Measurements from ENCODE around the gene CEP350.
A peak's percentile ranks its signal among the peaks of the same experiment; 100 is the strongest.
"Not testable (repeated sequence)": the region's sequence is repeated elsewhere in the genome, so short reads cannot be mapped to it uniquely, and the experiment has no call there.

Gene CEP350

DNA sequence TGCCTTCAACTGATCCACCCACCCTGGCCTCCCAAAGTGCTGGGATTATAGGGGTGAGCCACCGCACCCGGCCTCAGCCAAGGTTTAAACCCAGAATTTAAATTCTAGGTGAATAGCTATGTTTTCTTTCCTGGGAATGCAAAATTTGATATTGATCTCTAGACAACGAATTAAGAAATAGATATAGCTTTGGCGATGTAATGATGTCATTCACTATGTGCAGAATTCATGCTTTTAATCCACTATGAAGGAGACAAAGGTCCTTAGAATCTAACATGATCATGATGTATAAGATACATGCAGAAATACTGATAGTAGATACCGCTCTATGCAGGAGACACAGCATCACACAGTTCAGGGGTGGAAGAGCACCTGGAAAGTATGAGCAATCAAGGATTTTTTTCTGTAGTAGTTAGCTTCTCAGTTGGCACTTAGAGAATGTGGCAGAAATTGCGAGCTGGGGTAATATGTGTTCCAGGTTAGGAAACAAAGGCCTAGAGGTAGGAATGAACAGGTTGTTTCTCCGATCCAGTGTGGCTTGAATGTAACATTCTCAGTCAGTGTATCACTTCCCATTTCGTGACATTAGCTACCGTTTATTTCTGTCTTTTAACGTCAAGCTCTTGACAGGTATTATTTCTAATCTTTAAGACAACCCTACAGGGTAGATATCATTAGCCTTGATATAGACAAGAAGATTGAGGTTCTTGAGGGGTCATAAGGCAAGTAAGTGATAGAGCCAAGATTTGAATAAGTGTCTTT lies 3.0 kb upstream of the CEP350 start:
- H3K9ac ChIP-seq (ENCODE audit: low read length): no peak overlapping the region
- H3K4me1 ChIP-seq (ENCODE audit: control insufficient read depth, low read depth, low read length): peaks cover 11% of the 10 kb centered on the region
- no peak overlapping the region for H3K4me3 ChIP-seq (ENCODE audit: low read length)
- H3K36me3 ChIP-seq (ENCODE audit: control insufficient read depth, low read depth, low read length): no peaks in the 10 kb centered on the region
- H3K27ac ChIP-seq (ENCODE audit: low read length): no peak overlapping the region
- H3K27me3 ChIP-seq (ENCODE audit: control insufficient read depth, insufficient read depth, low read length): no peaks in the 10 kb centered on the region
- no peaks in the 10 kb centered on the region for H3K9me3 ChIP-seq (ENCODE audit: control insufficient read depth, low read depth, low read length)

DNA sequence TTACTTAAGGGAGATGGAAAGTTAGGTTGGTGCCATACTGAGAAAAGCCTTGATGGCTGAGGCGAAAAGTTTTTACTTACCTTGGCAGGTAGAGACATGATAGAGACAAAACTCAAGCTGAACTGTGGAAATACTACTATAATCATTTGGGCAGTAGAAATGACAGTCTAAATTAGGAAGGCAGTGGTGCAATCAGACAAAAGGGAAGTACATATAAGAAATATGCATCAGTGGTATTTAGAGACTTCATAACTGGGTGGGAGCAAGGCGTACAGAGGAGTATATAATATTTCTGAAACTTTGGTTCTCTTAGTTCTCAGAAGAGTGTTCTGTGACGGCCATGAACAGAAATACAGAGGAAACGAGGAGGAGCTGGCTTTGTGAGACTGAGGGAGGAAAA lies 2.4 kb upstream of the CEP350 start:
- H3K9ac ChIP-seq (ENCODE audit: low read length): no peak overlapping the region

GRCh38 chr1:179953974-179954492 lies 577 bp upstream of the CEP350 start:
- peaks cover 11% of the 10 kb centered on the region for H3K4me1 ChIP-seq (ENCODE audit: control insufficient read depth, low read depth, low read length)
- H3K9me3 ChIP-seq (ENCODE audit: control insufficient read depth, low read depth, low read length): no peaks in the 10 kb centered on the region
- no peaks in the 10 kb centered on the region for H3K27me3 ChIP-seq (ENCODE audit: control insufficient read depth, insufficient read depth, low read length)
- no peaks in the 10 kb centered on the region for H3K36me3 ChIP-seq (ENCODE audit: control insufficient read depth, low read depth, low read length)
- peak overlapping the region; percentile 88 for H3K9ac ChIP-seq (ENCODE audit: low read length)
- peak overlapping the region; percentile 79 for H3K4me3 ChIP-seq (ENCODE audit: low read length)
- H3K27ac ChIP-seq (ENCODE audit: low read length): no peak overlapping the region

More for the DNA sequence above, 2.4 kb upstream of the CEP350 start:
- no peaks in the 10 kb centered on the region for H3K9me3 ChIP-seq (ENCODE audit: control insufficient read depth, low read depth, low read length)
- peaks cover 11% of the 10 kb centered on the region for H3K4me1 ChIP-seq (ENCODE audit: control insufficient read depth, low read depth, low read length)
- no peak overlapping the region for H3K27ac ChIP-seq (ENCODE audit: low read length)
- H3K36me3 ChIP-seq (ENCODE audit: control insufficient read depth, low read depth, low read length): no peaks in the 10 kb centered on the region
- no peak overlapping the region for H3K4me3 ChIP-seq (ENCODE audit: low read length)
- H3K27me3 ChIP-seq (ENCODE audit: control insufficient read depth, insufficient read depth, low read length): no peaks in the 10 kb centered on the region

GRCh38 chr1:179955287-179955680 lies 674 bp downstream of the CEP350 start:
- H3K4me1 ChIP-seq (ENCODE audit: control insufficient read depth, low read depth, low read length): peaks cover 11% of the 10 kb centered on the region
- H3K4me3 ChIP-seq (ENCODE audit: low read length): peak overlapping the region; percentile 79
- no peaks in the 10 kb centered on the region for H3K27me3 ChIP-seq (ENCODE audit: control insufficient read depth, insufficient read depth, low read length)
- no peaks in the 10 kb centered on the region for H3K9me3 ChIP-seq (ENCODE audit: control insufficient read depth, low read depth, low read length)
- peak overlapping the region; percentile 88 for H3K9ac ChIP-seq (ENCODE audit: low read length)
- H3K27ac ChIP-seq (ENCODE audit: low read length): peak overlapping the region; percentile 52
- H3K36me3 ChIP-seq (ENCODE audit: control insufficient read depth, low read depth, low read length): no peaks in the 10 kb centered on the region

- Histone ChIP-seq H3K9me3 (ENCODE audit: control insufficient read depth, low read depth, low read length) (no peaks in the 10 kb centered on the region), H3K4me1 (ENCODE audit: control insufficient read depth, low read depth, low read length) (peaks cover 11% of the 10 kb centered on the region), H3K36me3 (ENCODE audit: control insufficient read depth, low read depth, low read length) (no peaks in the 10 kb centered on the region), H3K27me3 (ENCODE audit: control insufficient read depth, insufficient read depth, low read length) (no peaks in the 10 kb centered on the region), H3K9ac (ENCODE audit: low read length) (peak overlapping the region; percentile 88), H3K4me3 (ENCODE audit: low read length) (peak overlapping the region; percentile 79), H3K27ac (ENCODE audit: low read length) (peak overlapping the region; percentile 52)
These were observed 1.1 kb downstream of the CEP350 start for GRCh38 chr1:179955731-179956130.

GRCh38 chr1:179958359-179958758 lies 3.7 kb downstream of the CEP350 start:
- H3K4me1 ChIP-seq (ENCODE audit: control insufficient read depth, low read depth, low read length): peaks cover 11% of the 10 kb centered on the region
- no peaks in the 10 kb centered on the region for H3K9me3 ChIP-seq (ENCODE audit: control insufficient read depth, low read depth, low read length)
- H3K36me3 ChIP-seq (ENCODE audit: control insufficient read depth, low read depth, low read length): no peaks in the 10 kb centered on the region
- H3K9ac ChIP-seq (ENCODE audit: low read length): no peak overlapping the region
- H3K27ac ChIP-seq (ENCODE audit: low read length): no peak overlapping the region
- H3K4me3 ChIP-seq (ENCODE audit: low read length): no peak overlapping the region
- no peaks in the 10 kb centered on the region for H3K27me3 ChIP-seq (ENCODE audit: control insufficient read depth, insufficient read depth, low read length)

DNA sequence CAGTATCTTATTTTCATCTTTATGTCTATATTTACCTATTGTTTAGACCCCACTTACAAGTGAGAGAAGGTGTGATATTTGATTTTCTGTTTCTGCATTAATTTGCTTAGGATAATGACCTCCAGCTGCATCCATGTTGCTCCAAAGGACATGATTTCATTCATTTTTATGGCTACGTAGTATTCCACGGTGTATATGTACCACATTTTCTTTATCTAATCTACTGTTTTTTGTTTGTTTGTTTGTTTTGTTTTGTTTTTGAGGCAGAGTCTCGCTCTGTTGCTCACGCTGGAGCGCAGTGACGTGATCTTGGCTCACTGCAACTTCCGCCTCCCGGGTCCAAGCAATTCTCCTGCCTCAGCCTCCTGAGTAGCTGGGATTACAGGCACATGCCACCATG lies 7.6 kb downstream of the CEP350 start:
- H3K9me3 ChIP-seq (ENCODE audit: control insufficient read depth, low read depth, low read length); H3K36me3 ChIP-seq (ENCODE audit: control insufficient read depth, low read depth, low read length); H3K27me3 ChIP-seq (ENCODE audit: control insufficient read depth, insufficient read depth, low read length); H3K4me3 ChIP-seq (ENCODE audit: low read length); H3K4me1 ChIP-seq (ENCODE audit: control insufficient read depth, low read depth, low read length); H3K27ac ChIP-seq (ENCODE audit: low read length); H3K9ac ChIP-seq (ENCODE audit: low read length): not testable (repeated sequence)

GRCh38 chr1:179966551-179966950 lies 11.9 kb downstream of the CEP350 start:
- Histone ChIP-seq H3K27me3 (ENCODE audit: control insufficient read depth, insufficient read depth, low read length) (no peaks in the 10 kb centered on the region), H3K4me1 (ENCODE audit: control insufficient read depth, low read depth, low read length) (peaks cover 8% of the 10 kb centered on the region), H3K9me3 (ENCODE audit: control insufficient read depth, low read depth, low read length) (no peaks in the 10 kb centered on the region), H3K36me3 (ENCODE audit: control insufficient read depth, low read depth, low read length) (no peaks in the 10 kb centered on the region), H3K9ac (ENCODE audit: low read length) (no peak overlapping the region), H3K4me3 (ENCODE audit: low read length) (no peak overlapping the region), H3K27ac (ENCODE audit: low read length) (no peak overlapping the region)

DNA sequence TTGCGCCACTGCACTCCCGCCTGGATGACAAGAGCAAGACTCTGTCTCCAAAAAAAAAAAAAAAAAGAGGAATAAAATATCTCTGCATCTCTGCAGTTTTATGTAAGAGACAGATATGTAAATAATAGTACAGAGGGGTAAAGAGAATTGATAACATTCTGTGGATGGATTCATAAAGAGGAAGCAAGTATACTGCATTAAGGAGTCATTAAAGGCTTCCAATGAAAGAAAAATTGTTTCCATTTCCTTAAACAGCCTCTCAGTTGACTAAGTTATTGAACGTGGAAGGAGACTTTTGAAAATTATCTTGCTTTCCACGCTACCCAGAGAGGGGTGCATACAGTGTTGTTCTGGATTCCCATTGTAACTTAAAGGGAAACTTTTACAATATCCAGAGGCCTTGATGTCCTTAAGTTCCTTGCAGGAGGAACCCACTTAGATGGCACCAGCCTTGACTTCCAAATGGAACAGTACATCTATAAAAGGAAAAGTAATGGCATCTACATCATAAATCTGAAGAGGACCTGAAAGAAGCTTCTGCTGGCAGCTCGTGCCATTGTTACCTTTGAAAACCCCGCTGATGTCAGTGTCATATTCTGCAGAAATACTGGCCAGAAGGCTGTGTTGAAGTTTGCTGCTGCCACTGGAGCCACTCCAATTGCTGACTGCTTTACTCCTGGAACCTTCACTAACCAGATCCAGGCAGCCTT lies 13.8 kb downstream of the CEP350 start:
- no peaks in the 10 kb centered on the region for H3K9me3 ChIP-seq (ENCODE audit: control insufficient read depth, low read depth, low read length)

GRCh38 chr1:179968994-179969919 lies 14.6 kb downstream of the CEP350 start:
- Histone ChIP-seq H3K4me3 (ENCODE audit: low read length) (no peak overlapping the region), H3K27ac (ENCODE audit: low read length) (no peak overlapping the region), H3K4me1 (ENCODE audit: control insufficient read depth, low read depth, low read length) (peaks cover 8% of the 10 kb centered on the region), H3K9ac (ENCODE audit: low read length) (no peak overlapping the region), H3K36me3 (ENCODE audit: control insufficient read depth, low read depth, low read length) (no peaks in the 10 kb centered on the region), H3K9me3 (ENCODE audit: control insufficient read depth, low read depth, low read length) (no peaks in the 10 kb centered on the region), H3K27me3 (ENCODE audit: control insufficient read depth, insufficient read depth, low read length) (no peaks in the 10 kb centered on the region)

More for the DNA sequence above, 13.8 kb downstream of the CEP350 start:
- Histone ChIP-seq H3K4me1 (ENCODE audit: control insufficient read depth, low read depth, low read length) (peaks cover 8% of the 10 kb centered on the region), H3K9ac (ENCODE audit: low read length) (no peak overlapping the region), H3K27me3 (ENCODE audit: control insufficient read depth, insufficient read depth, low read length) (no peaks in the 10 kb centered on the region), H3K36me3 (ENCODE audit: control insufficient read depth, low read depth, low read length) (no peaks in the 10 kb centered on the region), H3K27ac (ENCODE audit: low read length) (no peak overlapping the region), H3K4me3 (ENCODE audit: low read length) (no peak overlapping the region)

DNA sequence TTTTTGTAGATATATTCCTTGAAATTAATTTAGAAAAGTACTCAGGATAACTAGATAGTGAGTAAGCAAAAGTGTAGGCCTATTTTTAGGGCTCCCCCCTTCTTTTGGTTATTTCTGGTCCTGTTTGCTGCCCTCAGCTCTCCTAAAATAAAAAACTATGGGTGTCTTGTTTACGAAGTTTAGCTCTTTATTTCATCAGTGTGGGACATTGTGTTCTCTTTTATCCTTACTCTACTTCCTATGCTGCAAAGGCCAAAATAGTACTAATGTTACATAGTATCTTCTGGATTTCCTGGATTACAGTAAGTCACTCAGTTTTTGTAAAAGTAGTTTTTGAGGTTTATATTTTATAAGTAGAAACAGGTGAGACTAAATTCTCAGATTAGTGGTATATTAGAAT lies 15.4 kb downstream of the CEP350 start:
- Histone ChIP-seq H3K4me1 (ENCODE audit: control insufficient read depth, low read depth, low read length) (peaks cover 4% of the 10 kb centered on the region), H3K4me3 (ENCODE audit: low read length) (no peak overlapping the region), H3K36me3 (ENCODE audit: control insufficient read depth, low read depth, low read length) (no peaks in the 10 kb centered on the region), H3K27me3 (ENCODE audit: control insufficient read depth, insufficient read depth, low read length) (no peaks in the 10 kb centered on the region), H3K9ac (ENCODE audit: low read length) (no peak overlapping the region), H3K9me3 (ENCODE audit: control insufficient read depth, low read depth, low read length) (no peaks in the 10 kb centered on the region), H3K27ac (ENCODE audit: low read length) (no peak overlapping the region)
